NCI-H1105 (cell line): ENCODE results near the gene HOXB5.
A peak's percentile ranks its signal among the peaks of the same experiment; 100 is the strongest.

Source experiments
- DNase-seq: peaks from one replicate; lab custom pipeline; 2025; lab: John Stamatoyannopoulos, UW

The HOXB5 gene

DNA sequence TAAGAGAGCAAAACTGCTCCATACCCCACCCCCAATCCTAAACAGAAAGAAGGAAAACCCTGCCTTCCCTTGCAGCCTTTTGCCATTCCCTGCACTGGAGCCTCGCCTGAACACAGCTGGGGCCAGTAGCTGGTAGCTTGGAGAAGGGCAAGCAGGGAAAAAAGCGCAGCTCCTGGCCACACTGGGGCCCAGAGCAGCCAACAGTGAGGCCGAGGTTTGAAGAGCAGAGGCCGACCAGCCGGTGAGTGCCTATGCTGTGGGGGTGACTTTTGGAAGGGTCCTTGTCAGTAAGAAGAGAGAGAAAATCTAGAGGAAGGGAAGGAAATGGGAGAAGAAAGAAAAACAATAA is 35.8 kb upstream of the HOXB5 start:
- no peak for DNase-seq

DNA sequence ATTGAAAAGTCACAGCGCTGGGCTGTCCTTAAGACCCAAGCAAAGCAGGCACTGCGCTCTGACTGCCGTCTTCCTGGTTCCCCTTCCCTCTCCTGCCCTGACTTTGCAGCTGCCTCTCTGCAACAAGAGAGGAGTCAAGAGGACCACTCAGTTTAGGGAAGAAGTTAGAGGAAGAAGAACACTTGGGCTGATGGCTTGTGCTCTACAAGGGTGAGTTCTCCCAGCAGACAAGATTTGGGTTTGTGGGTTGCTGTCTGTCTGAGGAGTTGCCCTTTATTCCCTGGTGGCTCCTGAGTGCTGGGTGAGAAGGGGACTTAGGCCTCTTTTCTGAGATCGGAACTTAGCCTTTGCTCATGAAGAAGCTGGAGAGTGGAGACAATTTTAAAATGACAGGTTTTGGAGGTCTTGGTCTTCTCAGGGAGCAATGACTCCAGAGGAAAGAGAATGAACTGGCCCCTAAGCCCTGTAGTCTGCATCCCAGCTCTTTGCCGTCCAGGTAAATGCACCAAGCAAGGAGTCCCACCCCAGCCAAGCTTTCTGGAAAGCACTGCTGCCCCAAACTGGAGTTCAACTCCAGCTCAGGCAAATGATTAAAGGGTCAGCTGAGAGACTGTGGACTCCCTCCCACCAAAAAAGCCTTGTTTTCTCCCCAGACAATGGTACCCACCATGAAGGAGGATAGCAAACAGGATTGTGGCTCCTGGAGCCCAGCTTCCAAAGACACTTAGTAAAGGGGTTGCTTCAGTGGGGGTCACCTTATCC is 35.3 kb upstream of the HOXB5 start:
- DNase-seq: no peak

DNA sequence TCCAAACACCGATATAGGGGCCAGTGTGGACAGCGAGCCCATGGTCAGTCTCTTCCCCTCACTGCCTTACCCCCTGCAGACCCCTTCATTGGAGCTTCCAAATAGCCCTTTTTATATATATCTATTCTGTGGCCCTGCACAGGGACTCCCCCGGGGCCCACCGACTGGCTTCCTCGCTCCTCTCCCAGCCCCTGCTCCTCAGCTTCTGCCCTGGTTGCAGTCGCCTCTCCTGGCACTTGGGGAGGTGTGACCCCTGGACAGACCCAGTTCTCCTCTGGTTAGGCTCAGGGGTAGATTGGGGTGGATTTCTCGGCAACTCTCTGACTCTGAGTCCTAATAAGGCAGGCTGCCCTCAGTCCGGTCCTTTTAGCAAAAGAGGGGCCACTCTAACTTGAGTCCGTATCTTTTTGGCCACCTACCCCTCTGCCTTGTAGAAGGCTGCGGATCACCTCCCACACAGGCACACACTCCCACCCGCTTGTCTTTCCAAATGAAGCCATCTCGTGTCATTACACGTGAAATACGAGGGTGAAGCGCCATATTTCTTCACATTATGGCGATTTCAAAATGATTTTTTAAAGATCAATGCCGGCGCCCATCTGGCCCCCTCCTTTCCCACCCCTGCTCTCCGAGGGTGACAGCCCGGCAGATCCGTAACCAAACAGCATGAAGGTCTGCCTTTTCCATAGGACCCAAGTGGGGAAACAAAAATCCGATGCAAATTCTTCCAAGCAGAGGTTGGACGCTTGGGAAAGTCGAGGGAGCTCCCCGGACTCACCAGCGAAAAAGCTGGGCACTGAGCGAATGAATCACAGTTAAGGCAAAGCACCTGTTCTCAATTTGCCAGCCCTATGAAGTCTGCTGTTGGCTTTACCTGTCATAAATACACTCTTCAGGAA is 34.3 kb upstream of the HOXB5 start:
- DNase-seq: no peak

DNA sequence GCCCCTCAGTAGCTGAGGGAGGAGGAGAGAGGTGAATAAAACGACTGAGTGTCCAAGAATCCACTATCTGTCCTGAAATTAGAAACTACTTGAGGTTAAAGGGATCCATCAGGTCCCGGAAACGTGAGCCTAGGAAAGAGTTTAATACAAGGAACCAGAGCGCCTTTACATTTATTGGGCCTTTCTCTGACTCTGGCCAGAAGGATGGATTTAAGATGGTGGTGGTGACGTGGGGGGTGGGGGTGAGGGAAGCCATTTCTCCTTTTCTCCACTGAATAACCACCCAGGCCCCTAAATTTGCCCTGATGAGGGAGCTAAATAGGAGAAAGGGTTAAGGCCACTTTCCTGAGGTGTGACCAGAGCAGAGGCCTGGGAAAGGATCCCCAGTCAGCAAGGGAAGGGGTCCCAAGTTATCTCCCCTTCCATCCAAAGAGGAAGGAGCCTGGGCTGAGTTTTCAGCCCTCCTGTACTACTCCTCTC is 33.6 kb upstream of the HOXB5 start:
- DNase-seq: no peak

DNA sequence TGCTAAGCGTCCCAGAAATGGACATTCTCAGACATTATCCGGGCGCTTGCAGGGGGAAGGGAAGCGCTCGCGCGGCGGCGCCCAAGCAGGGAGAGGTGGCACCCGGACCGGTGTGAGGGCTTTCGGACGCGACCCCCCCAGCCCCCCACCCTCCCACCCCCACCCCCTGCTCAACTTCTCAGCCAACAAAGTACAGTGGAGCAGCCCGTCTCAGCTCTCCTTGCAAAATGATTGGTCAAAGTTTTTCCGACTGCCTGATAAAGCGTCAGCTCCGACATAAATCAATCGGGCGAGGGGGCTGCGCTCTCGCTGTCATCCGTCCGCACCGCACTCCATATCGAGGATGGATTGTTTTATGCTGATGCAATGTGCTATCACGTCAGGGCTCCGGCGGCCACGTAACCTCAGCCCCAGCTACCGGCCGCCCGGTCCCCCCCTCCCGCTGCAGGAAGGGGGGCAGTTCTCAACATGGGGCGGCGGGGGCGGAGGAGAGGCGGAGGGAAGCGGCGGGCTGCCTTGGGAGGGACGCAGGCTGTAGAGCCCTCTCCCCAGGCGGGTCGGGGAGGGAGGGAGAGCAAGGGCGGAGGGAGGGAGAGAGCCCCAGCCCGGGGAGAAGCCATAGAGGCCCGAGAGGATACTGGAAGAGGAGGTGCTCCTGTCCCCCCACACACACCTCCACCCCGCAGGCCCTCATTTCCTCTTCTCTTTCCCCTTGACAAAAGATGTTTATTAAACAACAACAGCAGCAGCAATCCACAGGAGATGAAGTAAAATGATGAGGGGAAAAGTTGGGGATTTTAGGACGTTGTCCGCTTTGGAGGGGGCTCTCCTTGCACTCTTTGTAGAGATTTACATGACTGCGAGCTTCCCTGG is 32.9 kb upstream of the HOXB5 start, which contains the start of gene HOXB9:
Gene HOXB9 (minus strand): TSS at position 114 of the 873 bp plus-strand sequence. CDS start 89 bp downstream, at position 25.
- peak; percentile 13 for DNase-seq

DNA sequence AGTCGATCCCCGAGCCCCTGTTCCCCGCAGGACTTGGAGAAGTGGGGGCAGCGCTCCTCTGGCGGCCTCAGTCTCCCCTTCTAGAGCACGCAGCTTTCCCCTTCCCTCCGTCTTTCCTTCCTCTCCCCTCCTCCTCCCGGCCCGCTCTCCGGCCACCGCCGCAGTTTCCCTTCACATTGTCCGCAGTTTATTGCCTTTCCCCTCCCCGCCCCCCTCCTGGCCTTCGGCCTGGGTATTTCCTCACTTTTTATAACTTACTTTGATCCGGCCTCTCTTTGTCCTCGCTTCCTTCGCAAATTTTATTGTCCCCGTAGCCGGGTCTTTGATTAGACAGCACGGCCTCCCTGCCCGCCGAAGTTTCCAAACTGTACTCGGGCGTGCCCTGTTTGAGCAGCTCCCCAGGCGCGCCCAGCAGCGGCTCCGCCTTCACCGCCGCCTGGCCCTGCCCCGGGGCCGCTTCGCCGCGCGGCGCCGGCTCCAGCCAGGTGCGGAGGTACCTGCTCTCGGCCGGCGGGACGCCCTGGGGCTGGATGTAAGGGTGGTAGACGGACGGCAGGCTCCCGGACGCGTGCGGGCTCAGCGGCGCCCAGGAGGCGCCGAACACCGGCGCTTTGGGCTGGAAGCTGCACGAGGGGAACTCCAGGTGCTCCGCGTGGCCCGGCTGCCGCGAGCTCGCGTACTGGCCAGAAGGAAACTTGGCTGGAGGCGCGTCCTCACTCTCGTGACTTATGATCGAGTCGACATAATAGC is 32.1 kb upstream of the HOXB5 start:
- DNase-seq: peak; percentile 5

DNA sequence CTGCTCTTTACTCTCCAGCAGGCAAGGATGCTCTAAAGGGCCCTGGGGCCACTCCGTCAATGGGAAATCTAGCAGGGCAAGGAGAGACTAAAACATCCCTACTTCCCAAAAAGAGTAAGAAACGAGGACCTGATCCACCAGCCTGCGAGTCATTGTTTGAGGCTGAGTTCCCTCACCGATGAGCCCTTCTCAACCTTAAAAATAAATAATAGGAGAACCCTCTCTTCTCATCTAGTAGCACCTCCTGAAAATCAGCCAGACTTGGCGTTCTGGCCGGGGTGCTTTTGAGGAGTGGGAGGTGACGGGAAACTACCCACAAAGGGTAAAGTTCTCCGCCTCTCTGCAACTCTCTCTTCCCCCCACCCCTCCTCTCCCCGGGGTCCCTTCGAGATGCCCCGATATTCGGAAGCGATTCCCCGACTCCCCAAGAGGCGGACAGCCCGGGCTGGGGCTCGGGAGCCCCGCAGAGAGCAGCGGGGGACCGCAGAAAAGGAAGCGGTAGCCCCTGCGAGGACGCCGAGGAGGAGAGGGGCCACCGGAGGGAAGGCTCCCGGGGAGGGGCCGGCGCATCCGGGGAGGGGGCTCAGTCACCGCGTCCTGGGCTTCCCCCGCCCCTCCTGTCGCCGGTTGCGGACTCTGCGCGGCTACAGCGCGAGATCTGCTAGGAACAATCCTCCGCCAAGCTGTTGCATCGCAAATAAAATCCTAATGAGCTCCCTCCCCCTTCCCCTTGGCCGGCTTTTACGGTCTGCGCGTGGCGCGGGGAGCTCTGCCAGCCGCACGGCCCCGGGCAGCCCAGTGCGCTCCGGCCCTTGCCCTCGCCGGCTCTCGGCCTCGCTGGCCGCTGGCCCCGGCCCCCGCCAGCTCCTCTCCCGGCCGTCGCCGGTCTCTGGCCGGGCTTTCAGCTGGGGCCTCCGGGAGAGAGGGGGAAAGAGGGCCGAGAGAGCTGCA is 31.2 kb upstream of the HOXB5 start:
- peak; percentile 4 for DNase-seq

DNA sequence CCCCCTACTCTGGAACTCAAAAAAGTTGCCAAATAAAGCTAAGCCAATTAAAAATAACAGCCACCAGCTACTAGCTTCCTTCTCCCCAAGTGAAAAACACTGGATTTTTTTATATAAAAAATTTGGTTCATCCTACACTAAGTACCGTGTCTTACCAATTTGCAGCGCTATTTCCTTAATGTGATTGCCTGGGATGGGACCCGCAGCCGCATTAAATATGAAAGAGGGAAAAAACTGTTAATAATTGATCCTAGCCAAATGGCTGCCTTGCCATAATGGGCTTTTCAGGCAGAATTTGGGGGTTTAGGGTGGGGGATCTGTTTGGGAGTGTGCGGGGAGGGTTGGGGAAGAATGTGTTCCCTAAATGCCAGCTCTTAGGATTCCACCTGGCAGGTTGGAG is 30.5 kb upstream of the HOXB5 start:
- no peak for DNase-seq

DNA sequence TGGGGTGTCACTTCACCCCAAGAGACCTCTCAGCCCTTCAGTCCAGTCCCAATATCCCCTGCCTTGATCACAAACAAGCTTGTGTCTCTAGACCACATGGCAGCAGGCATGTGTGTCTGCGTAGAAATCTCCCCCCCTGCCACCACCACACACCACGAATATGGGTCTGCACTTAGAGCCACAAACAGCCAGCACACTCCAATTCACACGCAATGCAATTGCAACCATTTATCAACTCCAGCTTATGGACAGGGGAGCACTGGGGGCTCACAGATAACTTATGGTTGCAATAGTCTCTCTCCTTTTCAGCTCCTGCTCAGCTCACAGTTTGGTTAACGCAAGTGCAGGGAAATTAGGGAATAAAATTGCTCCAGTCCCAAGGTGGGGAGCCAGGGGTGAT is 30.0 kb upstream of the HOXB5 start:
- no peak for DNase-seq

DNA sequence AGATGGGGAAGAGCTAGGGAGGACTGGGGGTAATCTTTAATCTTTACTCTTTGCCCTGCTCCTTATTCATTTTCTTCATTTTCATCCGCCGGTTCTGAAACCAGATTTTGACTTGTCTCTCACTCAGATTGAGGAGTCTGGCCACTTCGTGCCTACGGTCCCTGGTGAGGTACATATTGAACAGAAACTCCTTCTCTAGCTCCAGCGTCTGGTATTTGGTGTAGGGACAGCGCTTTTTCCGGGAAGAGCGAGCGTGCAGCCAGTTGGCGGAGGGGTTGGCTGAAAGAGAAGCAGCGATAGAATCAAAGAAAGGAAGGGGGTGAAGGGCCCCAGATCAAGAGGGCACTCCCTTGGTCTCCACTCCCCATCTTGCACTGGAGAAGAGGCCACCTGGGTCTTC is 29.3 kb upstream of the HOXB5 start:
- DNase-seq: no peak

DNA sequence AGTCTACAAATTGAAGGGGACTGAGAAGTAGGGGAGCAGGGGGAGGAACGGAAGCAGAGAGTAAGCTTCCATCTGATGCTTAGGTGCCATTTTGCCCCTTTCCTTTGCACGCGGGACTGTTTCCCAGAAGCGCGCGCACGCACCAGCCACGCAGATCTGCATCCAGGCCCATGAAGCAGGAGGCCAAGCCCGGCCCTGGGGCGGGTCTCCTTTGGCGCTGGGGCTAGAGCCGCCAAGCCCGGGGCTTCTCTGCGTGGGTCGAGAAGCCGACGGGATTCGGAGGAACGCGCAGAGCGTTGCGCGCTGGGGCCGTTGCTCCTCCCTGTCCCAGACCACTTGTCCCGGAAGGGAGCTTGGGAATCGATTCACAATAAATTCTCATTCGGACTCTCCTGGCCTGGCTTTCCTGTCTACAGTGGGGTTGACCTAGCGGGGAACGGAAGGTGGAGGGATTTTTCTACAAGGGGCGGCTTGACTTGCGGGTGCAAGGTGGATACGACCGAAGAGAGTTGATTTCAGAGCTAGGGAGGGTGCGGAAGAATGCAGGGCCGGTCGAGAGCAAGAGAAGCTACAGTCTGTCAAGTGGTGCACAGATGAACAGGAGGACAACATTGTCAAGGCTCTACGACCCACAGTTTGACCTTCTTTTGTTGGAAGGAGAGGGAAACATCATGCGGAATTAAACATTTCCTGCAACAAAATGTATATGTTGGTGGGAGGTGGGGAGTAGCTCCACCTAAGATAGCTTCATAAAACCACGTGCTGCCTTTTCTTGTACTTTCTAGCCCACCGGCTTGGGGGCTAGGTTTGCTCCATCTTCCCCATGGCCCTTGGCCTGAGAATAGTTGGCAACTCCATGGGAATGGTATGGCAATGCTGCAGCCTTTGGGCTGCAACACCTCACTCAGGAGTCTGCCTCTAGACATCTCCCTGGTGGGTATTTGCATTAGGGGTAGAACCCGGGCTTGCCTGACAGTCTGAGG is 28.1 kb upstream of the HOXB5 start:
- DNase-seq: no peak

DNA sequence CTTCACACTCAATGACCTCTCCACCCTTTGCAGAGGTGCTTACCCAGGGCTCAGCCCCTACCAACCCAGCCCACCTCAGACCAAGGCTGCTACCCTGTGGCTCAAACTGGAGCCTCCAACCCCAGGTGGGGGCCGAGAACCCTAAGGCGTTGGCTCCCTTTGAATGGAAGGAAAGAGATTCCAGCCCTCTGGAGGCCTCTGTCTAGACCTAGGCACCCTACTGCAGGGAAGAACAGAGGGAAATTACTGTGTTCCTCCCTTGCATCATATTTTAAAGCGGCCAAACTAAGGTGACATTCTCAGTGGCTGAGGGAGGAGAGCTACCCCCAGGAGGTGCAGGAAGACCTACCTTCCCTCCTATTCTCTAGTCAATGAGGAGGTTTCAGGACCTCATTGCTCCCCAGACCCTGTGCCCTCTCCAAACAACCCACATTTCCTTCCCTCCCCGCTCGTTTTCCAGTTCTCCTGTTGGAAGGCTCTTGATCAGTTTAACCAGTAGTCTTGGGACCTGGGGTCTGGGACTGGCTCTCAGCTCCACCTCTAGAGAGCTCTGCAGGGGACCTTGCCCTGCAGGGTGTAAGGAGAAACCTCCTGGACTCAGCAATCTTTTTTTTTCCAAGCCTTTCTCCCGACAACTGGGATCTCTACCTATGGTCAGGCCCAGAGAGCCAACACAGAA is 27.0 kb upstream of the HOXB5 start:
- DNase-seq: no peak

DNA sequence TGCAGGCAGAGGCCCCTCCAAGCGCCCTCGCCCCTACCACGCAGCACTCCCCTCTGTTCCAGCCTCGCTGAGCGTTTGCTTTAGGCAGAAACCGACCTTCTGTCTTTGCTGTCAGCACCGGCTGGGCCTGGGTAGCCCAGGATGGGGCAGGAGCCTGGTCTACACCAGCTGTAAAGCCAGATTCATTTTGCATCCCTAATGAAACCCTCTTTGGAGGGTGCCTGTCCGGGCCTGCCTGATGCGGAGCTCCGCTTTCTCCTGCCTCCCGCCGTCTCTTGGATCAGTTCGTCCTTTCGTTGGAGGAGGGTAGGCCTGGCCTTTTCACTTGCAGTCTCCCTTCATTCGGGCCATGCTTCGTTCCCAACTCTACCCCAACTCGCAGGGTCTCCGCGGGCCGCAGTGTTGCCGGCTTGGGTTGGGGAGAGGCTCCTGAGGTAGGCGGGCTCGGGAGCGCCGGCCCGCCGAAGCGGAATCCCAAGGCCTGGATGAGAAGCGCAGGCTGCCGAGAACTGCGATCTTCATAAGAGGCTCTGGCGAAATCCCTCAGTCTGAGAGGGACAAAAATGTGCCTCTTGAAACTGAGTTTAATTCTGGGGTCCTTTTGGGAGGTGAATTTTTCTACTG is 26.4 kb upstream of the HOXB5 start:
- DNase-seq: no peak

DNA sequence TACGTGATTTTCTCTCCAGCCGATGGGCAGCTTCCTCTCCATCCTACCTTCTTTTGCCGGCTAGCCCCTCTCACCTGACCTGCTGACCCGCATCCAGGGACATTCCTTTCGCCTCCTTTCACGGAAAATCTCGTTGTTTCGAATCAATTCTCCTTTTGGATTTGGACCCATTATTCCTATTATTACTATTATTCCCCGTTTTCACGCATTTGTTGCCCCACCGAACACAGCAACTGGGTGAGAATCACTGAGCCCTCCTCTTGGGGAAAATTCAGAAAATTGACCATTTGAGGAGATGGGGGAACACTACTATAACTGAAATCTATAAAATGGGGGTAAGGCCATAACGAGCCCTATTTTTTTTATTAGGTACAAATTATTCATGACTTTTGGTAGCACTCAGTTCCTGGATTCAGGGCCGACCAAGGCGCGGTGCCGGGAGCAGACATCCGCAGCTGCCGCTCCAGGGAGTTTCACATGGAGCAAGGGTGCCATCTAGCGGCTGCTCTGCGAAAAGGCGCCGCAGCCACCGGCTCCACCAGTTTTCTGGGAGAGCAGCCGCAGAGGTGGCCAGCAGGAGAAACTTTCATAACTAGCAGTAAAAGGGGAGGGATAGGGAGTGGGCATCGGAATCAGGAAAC is 24.8 kb upstream of the HOXB5 start:
- DNase-seq: peak; percentile 63

DNA sequence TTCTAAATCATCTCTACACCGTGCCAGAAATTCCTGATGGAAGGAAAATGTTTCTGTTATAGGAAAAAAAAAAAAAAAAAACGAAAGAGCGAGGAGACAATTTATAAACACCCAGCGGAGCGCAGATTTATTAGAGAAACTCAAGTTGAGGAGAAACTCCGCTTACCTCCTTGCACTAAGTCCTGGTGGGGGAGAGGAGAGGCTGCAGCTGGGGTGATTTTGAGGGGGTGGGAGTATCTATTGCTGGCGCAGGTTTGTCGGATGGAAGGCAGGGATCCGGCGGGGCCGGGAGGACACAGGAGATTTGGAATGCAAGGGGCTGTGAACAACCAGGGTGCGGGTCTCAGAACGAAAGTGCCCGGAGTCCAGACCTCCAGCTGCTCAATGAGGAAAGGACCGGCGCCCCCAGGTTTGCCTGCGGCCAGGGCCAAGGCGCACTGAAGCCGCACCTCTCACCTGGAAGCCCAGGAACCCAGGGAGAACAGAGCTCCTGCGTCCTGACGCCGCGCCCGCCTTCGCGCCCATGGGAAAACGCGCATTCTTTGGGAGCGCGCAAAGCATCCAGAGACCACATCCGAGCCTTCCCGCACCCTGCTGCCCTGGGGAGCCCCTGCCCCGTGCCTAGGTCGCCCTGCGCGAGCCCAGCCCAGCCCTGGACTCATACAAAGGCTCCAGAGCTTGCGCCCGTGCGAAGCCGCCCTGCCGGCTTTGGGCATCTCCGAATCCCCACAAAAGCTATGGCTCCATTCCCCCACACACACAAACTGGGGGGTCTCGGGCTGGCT is 24.1 kb upstream of the HOXB5 start:
- no peak for DNase-seq

DNA sequence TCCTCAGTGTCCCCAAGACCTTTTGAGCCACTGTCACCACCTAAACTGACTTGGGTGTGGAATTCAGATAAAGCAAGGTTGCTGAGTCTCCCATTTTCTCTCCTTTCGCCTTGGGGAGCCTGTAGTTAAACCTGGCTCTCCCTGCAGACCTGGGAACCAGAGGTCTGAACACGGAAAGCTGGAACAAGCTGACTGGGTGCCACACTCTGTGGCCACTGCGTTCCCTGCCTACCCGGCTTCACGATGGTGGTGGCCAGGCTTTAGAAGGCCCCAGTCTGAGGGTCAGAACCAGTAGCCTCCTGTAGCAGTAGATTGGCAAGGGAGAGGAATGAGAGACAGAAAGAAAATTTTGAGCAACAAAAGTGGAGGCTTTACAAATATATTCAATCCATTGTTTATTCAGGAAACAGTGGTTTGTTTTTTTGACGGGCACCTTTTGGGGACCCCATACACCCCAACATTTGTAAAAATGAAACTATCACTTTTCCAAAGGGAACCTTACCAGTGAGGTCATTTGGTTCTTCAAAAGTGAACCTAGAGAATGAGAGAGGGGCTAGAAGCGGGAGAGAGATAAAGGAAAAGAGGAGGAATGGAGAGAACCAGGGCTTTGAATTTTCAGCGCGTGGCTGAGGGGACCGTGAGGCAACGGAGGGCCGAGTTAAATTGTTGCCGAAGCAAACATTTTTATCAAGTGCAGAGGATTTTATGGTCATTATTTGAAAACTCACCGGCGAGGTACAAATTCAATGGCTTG is 23.3 kb upstream of the HOXB5 start:
- no peak for DNase-seq
